Astrocyte of the hippocampus (primary cell): Measurements from ENCODE around the gene GSG1.

ENCODE experiments used
- DNase-seq: peaks from one replicate; pipeline ENCODE4 v3.0.0; 2011; ENCODE audit warnings: low read depth, low spot score

Gene GSG1

GRCh38 chr12:13120413-13120812 is 16.9 kb upstream of the GSG1 start:
- DNase-seq: no peak

- no peak for DNase-seq
Observed at GRCh38 chr12:13119826-13120225, 16.4 kb upstream of the GSG1 start.

GRCh38 chr12:13117029-13117428 is 13.6 kb upstream of the GSG1 start:
- DNase-seq: no peak

GRCh38 chr12:13116259-13116658 is 12.8 kb upstream of the GSG1 start:
- DNase-seq: peak; percentile 18

GRCh38 chr12:13114251-13115052 is 11.0 kb upstream of the GSG1 start:
- peak; percentile 72 for DNase-seq

GRCh38 chr12:13112968-13113367 is 9.5 kb upstream of the GSG1 start:
- no peak for DNase-seq

- DNase-seq: no peak
Observed at GRCh38 chr12:13106666-13107065, 3.2 kb upstream of the GSG1 start.

GRCh38 chr12:13105781-13106180 is 2.3 kb upstream of the GSG1 start:
- DNase-seq: no peak

GRCh38 chr12:13104409-13104808 is 942 bp upstream of the GSG1 start:
- DNase-seq: no peak

- DNase-seq: peak; percentile 31
Observed at GRCh38 chr12:13102461-13103195, 839 bp downstream of the GSG1 start.

GRCh38 chr12:13101821-13102375 is 1.6 kb downstream of the GSG1 start:
- peak; percentile 51 for DNase-seq

- peak; percentile 96 for DNase-seq
Observed at GRCh38 chr12:13100882-13101769, 2.3 kb downstream of the GSG1 start.

- no peak for DNase-seq
Observed at GRCh38 chr12:13100605-13100881, 2.9 kb downstream of the GSG1 start.

- DNase-seq: no peak
Observed at GRCh38 chr12:13099844-13100604, 3.4 kb downstream of the GSG1 start.

- peak; percentile 26 for DNase-seq
Observed at GRCh38 chr12:13099066-13099843, 4.2 kb downstream of the GSG1 start.

- DNase-seq: no peak
Observed at GRCh38 chr12:13097491-13098011, 5.9 kb downstream of the GSG1 start.

- DNase-seq: no peak
Observed at GRCh38 chr12:13095266-13095995, 8.0 kb downstream of the GSG1 start.

- peak; percentile 34 for DNase-seq
Observed at GRCh38 chr12:13094367-13094766, 9.1 kb downstream of the GSG1 start.

- DNase-seq: peak; percentile 32
Observed at GRCh38 chr12:13093848-13094220, 9.6 kb downstream of the GSG1 start.
